Measurements from ENCODE around the gene LTBP1.
"Not testable (repeated sequence)": the region's sequence is repeated elsewhere in the genome, so short reads cannot be mapped to it uniquely, and the experiment has no call there.

The LTBP1 gene

DNA sequence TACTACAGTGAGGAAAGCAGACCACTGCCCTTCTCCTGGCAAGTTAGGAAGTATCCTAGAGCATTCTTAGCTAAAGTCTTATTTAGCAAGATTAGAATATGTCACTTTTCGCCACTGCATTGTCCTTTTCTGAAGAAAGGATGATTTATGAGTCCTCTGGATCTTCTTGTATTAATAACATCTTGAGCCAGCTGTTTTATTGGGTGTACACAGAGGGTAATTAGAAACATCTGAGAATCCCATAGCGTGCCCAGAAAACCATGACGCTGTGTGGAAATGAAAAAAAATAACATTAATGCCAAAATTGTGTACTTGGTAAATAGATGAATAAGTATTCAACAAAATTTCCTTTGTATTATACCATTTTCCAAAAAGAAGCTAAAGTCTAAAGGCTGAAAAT is 198.7 kb downstream of the LTBP1 start:
- DNase-seq (ENCODE audit: low read depth), result no peak

DNA sequence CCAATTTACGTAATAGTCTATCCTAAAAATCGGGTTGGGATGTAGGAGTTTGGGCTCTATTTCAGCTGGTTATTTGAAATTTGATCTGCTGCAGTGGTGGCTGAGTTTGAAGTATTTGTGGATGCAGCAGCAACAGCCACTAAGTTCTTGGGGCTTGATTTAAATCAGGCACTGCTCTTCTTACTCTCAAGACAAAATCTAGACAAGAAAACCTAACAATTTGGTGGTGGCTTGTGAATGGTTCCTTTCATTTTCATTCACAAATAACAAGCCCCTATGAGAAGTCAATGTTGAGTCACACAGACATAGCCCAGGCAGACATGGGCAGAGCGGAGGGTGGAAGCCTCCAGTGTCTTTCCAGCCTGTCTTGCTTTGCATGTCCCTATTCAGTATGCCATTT is 199.3 kb downstream of the LTBP1 start:
- DNase-seq (ENCODE audit: low read depth), result no peak

DNA sequence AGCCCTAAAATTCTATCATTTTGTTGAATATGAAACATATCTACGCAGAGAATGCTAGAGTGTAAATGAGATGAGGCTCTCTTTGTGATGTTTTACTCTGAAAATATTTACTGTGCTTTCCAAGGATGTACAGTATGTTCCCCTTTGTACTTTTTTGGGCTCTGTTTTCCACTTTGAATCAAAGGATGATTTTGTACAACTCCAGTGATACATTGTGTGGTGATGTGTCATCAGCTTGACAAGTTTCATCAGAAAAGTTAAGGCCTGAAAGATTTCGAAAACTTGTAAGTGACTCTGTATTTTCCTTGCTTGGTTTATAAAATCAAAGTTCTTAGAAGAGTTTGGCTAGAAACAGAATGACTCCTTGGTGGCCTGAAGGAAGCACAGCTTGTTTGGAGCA is 206.3 kb downstream of the LTBP1 start:
- no peak for DNase-seq (ENCODE audit: low read depth)

DNA sequence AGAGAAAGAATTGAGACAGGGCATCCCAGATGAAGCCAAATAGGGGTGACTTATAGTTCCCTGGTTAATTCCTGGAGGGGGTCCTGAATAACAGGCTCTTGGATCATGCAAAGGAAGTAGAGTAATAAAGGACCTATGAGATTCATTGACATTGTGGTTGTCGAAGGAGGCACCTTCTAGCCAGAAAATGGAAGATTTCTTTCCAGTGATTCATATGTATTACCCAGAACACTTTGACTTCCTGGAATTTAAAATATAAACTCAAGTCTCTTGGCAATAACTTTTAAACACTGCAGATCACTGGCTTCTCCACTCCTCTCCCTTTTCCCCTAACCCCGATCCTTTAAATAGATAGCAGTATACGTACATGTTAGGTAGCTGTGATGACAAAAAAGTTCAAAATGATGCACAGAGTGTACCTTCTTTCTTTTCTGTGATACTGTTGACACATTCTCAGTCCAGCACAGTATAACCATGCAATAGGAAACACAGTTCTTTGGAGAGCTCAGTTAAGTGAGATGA is 211.8 kb downstream of the LTBP1 start:
- no peak for DNase-seq (ENCODE audit: low read depth)

DNA sequence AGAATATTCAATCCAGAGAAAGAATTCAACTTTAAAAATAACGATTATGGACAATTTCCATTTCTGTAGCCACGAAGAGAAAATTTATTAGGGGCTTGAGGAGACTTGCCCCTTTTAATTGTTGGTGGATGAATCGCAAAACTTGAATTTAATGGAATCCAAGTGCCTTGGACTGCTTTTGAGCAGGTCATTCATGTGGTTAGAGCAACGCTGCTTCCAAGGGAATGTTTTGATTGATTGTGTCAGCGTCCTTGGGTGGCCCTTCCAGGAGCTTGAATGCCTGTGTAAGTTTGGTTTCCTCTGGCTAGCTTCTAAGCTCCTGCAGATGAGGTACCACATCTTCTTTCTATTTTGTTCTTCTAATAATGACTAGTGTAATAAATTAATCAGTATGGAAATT is 213.4 kb downstream of the LTBP1 start:
- no peak for DNase-seq (ENCODE audit: low read depth)

DNA sequence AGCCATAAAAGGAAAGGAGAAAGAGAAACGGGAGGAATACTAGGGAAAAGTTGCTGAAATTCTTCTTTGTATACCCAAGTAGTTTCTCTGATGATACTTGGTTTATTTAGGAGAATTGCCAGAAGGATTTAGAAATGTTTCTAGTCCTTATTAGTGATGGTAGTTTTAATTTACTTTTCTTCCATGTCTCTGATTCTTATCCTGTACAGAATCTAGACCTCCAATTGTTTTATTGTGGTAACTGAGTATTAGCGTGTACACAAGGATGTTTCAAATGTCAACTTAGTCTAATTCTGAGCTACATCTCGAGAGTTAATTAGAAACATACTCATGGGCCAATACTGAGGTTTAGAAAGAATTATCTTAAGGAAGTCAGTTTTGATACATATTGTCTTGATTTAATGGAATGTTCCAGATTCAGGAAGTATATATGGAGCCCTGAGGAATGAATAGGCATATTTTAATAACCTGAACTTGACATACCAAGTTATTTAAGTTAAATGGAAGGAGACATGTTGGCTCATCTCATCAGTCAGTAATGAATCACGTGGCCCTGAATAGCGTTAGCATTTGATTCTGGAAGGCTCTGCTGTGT is 219.6 kb downstream of the LTBP1 start:
- DNase-seq (ENCODE audit: low read depth), result peak; percentile 51

DNA sequence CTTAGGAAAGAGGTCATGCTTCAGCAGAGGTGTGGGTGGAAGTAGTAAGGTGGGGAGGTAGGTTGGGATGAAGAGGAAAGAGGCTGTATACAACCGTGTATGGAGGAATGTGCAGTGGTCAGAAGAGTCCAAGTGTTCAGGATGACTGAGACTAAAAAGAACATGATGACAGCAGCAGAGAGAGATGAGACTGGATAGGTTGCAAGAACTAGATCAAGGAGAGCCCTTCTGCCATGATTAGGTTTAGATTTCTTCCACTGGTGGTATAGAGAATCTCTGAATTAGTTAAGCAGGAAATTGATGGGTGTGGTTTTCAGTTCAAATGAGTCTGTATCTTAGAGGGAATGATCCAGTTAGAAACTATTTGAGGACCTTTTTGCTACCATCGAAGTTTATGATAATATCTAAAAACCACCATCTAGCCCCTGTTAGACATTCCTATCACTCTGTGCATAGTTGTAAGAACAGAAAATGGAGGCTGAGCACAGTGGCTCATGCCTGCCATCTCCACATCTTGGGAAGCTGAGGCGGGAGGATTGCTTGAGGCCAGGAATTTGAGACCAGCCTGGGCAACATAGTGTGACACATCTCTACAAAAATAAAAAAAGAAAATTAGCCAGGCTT is 221.0 kb downstream of the LTBP1 start:
- no peak for DNase-seq (ENCODE audit: low read depth)

DNA sequence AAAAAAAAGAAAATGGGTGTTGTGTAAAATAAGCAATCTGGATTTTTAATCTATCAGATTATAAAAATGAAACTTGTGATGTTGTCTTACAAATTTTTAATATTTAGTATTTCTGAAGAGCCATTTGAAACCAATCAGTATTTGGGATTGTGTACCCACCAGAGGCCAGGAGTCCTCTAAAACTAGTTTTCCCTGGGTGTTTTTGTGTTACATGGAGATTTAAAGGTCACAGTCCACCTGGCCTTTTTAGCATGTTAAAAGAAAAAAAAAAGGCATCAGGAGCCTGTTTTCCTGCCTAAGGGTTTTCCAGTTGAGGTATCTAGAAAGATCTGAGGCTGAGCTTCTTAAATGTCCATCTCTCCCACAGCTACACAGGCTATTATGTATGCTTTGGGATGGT is 221.7 kb downstream of the LTBP1 start:
- no peak for DNase-seq (ENCODE audit: low read depth)

DNA sequence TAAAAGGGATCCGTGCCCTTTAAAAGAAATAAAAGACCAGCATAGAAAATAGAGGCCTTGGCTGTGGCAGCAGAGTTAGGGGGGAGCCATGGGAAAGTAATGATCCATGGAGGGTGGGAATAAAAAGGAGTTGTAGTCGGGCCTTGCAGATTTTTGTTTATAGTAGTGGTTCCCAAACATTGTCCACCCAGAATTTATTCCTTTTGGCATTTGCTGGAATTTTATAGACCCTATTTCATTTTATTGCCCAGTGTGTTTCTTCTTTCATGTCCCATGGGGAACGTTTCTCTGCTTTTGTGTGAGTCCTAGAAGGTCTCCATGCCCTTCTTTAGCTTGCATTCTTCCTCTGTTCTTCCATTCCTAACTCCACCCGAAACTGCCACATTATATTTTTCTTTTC is 222.2 kb downstream of the LTBP1 start:
- DNase-seq (ENCODE audit: low read depth), result no peak

DNA sequence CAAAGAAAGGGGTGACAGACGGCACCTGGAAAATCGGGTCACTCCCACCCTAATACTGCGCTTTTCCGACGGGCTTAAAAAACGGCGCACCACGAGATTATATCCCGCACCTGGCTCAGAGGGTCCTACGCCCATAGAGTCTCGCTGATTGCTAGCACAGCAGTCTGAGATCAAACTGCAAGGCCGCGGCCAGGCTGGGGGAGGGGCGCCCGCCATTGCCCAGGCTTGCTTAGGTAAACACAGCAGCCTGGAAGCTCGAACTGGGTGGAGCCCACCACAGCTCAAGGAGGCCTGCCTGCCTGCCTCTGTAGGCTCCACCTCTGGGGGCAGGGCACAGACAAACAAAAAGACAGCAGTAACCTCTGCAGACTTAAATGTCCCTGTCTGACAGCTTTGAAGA is 223.5 kb downstream of the LTBP1 start:
- DNase-seq (ENCODE audit: low read depth), result not testable (repeated sequence)

DNA sequence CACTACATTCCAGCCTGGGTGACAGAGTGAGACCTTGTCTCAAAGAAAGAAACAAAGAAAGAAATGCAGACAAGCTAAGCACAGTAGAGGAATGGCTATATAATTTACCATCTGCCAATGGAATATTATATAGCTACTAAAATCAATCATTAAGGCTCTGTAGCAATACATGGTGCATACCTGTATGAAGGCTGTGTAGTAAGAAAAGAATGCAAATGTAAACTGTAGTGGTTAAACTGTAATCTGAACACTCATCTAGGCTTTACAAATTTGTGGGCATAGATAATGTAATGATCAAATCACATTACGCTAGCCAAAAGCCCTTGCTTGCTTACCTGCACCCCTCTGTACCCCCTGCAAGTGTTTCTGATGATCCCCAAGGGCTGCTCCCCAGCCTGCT is 230.9 kb downstream of the LTBP1 start:
- DNase-seq (ENCODE audit: low read depth), result no peak

DNA sequence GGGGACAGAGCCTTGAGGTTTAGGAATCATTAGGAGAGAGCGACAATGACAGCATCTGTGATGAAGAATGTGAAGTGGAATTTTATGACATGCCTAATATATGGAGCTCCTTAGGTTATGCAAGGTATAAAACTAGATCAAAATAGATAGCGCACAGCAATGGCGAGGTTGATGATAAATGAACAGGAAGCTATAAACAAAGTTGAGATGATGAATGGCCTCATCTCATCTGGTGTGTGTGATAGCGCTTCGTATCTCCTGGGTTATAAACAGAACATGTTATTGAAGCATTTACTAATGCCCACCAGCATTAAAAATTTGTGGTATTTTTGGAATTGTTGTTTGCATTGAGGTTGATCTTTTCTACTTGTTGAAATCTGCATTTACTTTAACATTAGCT is 231.5 kb downstream of the LTBP1 start:
- no peak for DNase-seq (ENCODE audit: low read depth)

DNA sequence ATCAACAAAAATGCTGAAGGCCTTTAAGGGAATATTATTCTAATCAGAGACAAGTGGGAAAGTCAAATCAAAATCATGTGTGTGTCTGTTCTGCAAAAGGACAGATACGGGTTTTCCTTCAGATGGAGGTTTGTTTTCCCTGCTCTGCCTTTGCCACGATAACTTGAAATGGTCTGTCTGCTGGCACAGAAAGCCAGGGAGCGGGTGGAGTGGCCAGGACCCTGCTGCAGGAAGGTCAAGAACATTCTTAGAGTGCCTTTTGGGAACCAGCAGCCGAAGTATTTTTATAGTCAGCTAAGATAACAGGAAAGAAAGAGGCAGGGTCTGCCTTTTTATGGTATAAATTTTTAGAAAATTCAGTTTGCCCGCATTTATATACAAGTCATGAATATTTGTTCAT is 234.2 kb downstream of the LTBP1 start:
- no peak for DNase-seq (ENCODE audit: low read depth)

DNA sequence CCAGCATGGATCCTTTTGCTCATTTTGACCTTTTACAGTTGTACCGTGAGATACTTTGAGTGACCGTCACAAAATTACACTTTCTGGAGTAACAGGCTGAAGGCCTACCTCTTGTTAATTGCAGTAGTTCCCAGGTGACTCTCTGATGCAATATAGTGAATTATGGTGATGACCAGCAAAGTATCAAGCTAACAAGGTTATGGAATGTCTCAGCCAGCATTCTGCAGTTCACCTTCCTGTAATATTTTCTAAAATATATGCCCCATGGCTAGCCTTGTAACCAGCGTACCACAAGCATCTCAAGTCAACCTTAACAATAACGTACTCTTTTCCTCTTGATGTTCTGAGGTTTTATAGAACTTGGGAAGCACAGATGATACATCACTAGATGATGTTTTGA is 234.7 kb downstream of the LTBP1 start:
- no peak for DNase-seq (ENCODE audit: low read depth)

DNA sequence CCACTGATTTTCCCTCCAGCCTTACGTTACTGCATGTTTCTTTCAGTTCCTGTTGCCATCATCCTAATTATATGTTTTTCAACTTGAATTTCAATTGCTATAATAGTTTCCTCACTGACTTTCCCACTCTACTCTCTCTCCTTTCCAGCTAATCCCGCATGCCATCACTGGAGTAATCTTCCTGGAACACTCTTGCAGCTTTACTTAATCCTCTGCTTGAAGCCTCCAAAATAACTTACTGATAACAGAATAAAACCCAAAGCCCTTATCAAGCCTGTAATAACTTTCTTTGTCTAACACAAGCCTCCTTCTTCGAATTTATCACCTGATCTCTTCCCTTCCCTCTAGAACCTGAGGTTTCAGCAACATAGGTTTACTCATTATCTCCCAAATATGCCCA is 237.3 kb downstream of the LTBP1 start:
- no peak for DNase-seq (ENCODE audit: low read depth)

DNA sequence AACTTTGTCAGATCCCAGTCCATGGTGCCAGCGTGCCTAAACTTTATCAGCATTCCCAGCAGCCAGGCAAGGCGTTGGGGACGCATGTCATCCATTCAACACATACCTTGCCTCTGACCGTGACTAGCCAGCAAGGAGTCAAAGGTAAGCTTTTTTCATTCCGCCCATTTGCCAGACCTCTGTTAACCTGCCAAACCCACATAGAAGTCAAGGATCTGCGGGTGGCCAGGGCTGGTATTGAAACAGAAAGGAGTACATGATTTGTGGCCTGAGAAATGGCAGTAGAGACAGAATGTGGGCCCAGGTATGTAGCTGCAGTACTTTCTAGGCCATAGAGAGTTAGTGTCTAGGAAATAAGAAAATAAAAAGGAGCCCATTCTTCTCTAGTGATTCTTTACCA is 240.2 kb downstream of the LTBP1 start:
- DNase-seq (ENCODE audit: low read depth), result no peak

DNA sequence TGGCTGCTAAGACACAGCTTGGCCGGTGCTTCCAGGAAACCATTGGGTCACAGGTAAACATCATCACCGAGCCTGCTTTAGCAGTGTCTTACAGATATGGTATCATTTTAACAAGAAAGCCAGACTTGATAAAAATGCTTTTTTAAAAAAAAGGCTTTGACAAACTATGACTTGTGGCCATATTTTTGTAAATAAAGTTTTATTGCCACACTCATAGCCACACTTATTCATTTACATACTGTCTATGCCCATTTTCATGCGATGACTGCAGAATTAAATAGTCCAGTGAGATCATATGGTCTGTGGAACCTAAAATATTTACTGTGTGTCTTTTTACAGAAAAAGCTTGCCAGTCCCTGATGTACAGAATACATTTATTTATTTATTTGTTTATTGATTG is 242.0 kb downstream of the LTBP1 start:
- no peak for DNase-seq (ENCODE audit: low read depth)

DNA sequence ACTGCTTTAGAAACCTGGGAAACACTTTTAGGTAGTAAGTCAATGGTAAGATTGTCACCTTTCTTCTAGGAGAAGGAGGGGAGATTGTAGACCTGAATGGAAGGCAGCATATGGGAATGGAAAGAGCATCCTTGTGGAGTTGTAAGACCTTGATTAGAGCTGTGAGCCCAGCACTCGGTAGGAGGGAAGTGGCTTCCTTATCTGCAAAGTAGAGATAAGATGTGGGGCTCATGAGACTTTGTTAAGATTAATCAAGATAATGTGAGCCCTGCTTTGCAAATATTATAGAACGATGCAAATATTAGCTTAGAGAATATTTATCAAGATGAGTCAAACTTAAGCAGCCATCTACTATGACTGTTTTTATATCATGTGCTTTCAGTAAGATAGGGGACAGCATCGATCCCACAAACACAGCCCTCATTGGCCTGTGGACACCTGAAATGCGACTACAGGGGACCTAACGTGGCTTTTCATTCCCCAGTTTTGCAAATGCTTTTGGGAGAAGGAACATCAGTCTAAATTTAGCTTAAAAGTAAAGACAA is 243.7 kb downstream of the LTBP1 start:
- no peak for DNase-seq (ENCODE audit: low read depth)

DNA sequence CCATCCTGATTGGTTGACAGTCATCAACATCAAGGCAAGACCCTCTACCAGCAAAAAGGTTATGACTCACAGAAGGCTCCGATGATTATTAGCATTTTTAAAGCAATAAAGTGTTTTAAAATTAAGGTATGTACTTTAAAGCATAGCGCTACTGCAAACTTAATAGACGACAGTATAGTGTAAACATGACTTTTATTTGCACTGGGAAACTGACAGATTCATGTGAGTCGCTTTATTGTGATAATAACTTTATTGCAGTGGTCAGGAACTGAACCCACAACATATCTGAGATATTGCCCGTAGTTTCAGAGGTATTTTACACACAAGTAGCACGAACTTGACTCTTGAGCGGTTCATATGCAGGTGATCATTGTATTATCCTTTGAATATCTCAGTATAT is 249.1 kb downstream of the LTBP1 start:
- DNase-seq (ENCODE audit: low read depth), result no peak

DNA sequence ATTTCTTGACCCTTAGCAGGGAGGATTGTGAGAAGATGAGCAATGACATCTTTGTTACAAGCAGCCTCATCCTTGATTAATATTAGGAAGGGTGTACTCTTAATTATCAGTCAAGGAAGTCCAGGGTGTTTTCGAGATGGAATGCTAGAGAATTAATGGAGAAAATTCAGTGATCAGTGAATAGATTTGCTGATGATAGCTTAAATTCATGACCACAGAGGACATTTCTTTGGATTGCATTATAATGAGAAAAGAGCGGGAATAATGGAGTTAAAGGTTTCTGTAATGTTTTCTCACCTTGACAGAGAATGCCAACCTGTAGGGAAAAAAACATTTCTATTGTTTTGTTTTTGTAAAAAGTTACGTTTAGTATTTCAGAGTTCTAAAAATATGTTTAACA is 249.9 kb downstream of the LTBP1 start:
- no peak for DNase-seq (ENCODE audit: low read depth)

DNA sequence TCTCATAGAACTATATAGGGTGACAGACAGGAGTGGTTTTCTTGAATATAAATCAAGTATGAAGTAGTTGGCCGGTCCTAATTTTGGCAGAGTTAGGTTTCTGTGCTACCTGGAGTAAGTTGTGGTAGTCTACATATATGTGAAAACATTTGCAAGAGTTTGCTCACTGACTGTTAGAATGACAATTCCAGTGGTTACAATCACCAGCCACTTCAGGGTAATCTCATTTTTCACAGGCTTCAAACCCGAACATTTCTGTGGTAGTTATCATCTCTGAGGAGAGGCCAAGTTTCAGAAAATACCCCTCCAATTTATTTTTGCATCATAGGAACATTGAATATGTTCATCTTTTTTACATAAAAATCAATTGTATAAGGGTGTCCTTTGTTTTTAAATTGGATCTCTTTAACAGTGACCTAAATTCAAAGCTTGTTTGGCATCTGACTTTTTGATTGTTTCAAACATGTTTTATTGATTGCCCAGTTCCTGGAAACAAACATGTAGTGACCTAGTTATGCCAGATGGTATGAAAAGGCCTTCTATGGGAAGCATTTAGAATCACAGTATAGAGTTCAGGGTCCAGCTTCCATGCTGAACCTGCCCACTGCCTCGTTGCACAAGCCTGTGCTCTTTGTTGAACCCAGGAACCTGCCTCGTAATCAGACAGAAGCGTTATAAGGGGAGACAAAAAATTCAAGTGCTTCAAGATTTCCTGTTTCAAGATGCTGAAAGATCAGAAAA is 250.6 kb downstream of the LTBP1 start:
- no peak for DNase-seq (ENCODE audit: low read depth)

DNA sequence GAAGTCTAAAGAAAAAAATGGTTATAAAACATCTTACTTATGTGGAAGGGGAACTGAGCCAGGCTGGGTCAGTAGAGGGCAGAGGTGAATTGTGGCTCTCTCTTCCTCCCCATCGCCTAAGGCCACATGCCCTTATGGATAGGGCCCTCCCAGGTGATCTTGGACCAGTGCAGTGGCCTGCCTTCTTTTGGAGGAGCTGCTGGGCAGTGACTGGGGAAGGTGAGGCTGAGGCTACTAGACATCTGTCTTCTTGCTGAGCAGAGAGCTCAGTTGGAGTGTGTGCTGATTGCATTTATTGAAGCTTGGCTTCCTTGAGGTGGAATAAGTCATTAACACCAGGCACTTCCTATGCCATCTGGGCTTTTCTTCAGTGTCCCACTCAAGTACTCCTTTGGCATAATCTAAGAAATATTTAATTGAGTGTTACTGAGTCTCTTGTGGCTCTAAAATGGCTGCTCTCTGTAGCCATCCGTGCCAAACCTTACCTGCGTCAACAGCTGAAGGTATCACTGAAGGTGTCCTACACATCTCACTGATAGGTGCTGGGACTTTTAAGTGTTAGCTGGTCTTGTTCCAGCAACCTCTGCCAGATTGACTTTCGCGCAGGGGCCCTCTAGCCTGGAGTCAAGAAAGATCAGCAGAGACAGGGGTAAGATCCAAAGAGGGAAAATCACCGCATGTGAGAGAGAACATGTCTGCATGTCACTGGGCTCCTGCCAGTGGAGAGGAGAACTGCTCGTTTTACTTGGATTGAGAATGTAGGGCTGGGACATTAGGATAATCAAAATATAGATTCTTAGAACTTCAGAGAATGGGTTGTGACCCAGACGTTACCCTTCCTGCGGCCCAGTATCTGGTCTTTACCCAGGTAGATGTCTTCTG is 256.1 kb downstream of the LTBP1 start:
- no peak for DNase-seq (ENCODE audit: low read depth)
